DMS 273 (cell line): ENCODE data around the gene ZNHIT3.
"Not testable (repeated sequence)": the region's sequence is repeated elsewhere in the genome, so short reads cannot be mapped to it uniquely, and the experiment has no call there.

Experiments used
- DNase-seq: peaks from one replicate; lab custom pipeline; 2025; ENCODE audit not compliant: unreplicated experiment; lab: John Stamatoyannopoulos, UW

Gene ZNHIT3

GRCh38 chr17:36482611-36483504, 3.6 kb upstream of the ZNHIT3 start:
- DNase-seq: peak; percentile 95

- DNase-seq: not testable (repeated sequence)
Observed at GRCh38 chr17:36484021-36484420, 2.5 kb upstream of the ZNHIT3 start.

GRCh38 chr17:36485027-36485426, 1.5 kb upstream of the ZNHIT3 start:
- DNase-seq: no peak

- no peak for DNase-seq
Observed at GRCh38 chr17:36485805-36486203, 677 bp upstream of the ZNHIT3 start.

- DNase-seq: no peak
Observed at GRCh38 chr17:36493956-36494355, 7.5 kb downstream of the ZNHIT3 start.

GRCh38 chr17:36494674-36495073, 8.2 kb downstream of the ZNHIT3 start:
- no peak for DNase-seq

- no peak for DNase-seq
Observed at GRCh38 chr17:36495076-36495578, 8.6 kb downstream of the ZNHIT3 start.

- no peak for DNase-seq
Observed at GRCh38 chr17:36496018-36496789, 9.7 kb downstream of the ZNHIT3 start.

GRCh38 chr17:36498155-36498554, 11.7 kb downstream of the ZNHIT3 start:
- DNase-seq: no peak

GRCh38 chr17:36498560-36499300, 12.2 kb downstream of the ZNHIT3 start:
- no peak for DNase-seq

GRCh38 chr17:36500745-36501225, 14.3 kb downstream of the ZNHIT3 start:
- DNase-seq: no peak

GRCh38 chr17:36501351-36501750, 14.9 kb downstream of the ZNHIT3 start:
- no peak for DNase-seq

GRCh38 chr17:36501963-36502362, 15.5 kb downstream of the ZNHIT3 start:
- DNase-seq: no peak

- DNase-seq: no peak
Observed at GRCh38 chr17:36503456-36504155, 17.1 kb downstream of the ZNHIT3 start.

GRCh38 chr17:36504156-36504545, 17.7 kb downstream of the ZNHIT3 start:
- no peak for DNase-seq

GRCh38 chr17:36505171-36505570, 18.7 kb downstream of the ZNHIT3 start:
- DNase-seq: peak; percentile 24

GRCh38 chr17:36506249-36506826, 19.9 kb downstream of the ZNHIT3 start:
- no peak for DNase-seq

GRCh38 chr17:36506831-36507230, 20.4 kb downstream of the ZNHIT3 start:
- DNase-seq: no peak

GRCh38 chr17:36507266-36507665, 20.8 kb downstream of the ZNHIT3 start:
- DNase-seq: no peak

GRCh38 chr17:36508439-36508838, 22.0 kb downstream of the ZNHIT3 start:
- not testable (repeated sequence) for DNase-seq
